Thyroid gland (tissue), 4 donors: ENCODE data around the gene SHISAL1. TPM values are rescaled to one million over a fixed set of nuclear protein-coding genes. Genes with fewer than 3 reads are reported as not detected.

Source experiments
- DNase-seq, 2 donors: peaks; one replicate each; pipeline ENCODE4 v3.0.0-alpha.2; 2019
- H3K27ac ChIP-seq, 3 donors: fragments of 200-600 bp; sonication (generic); 1 replicate in 2 of 3; 2 replicates in 1 of 3; pipeline ENCODE4 v1.5.1; 2016 to 2019; ENCODE audit warnings: mild to moderate bottlenecking in 1 of 3, moderate library complexity in 1 of 3
- H3K27me3 ChIP-seq: fragments of 200-600 bp; sonication (generic); one replicate; pipeline ENCODE4 v1.5.1; 2019
- H3K36me3 ChIP-seq, 2 donors: fragments of 200-600 bp; sonication (generic); one replicate each; pipeline ENCODE4 v1.5.1; 2016 to 2019
- H3K4me1 ChIP-seq, 2 donors: fragments of 200-600 bp; sonication (generic); one replicate each; pipeline ENCODE4 v1.5.1; 2017 to 2019
- H3K4me3 ChIP-seq, 3 donors: fragments of 200-600 bp; sonication (generic); replicated peaks in 1 of 3; 1 replicate in 2 of 3; 2 replicates in 1 of 3; pipeline ENCODE4 v1.5.1; 2016; ENCODE audit warnings: mild to moderate bottlenecking in 1 of 3
- H3K9me3 ChIP-seq: fragments of 200-600 bp; sonication (generic); one replicate; pipeline ENCODE4 v1.5.1; 2017
- CTCF ChIP-seq, 6 experiments: fragments of 200-600 bp in 3 of 6; fragments of 450-650 bp in 3 of 6; sonication (generic) in 3 of 6; IDR thresholded peaks; one replicate each; pipeline ENCODE4 v1.5.1; 2016 to 2019; ENCODE audit warnings: antibody characterized with exemption in 6 of 6, mild to moderate bottlenecking in 2 of 6, inconsistent platforms in 1 of 6, moderate library complexity in 1 of 6
- POLR2A ChIP-seq, 2 donors: fragments of 450-650 bp; IDR thresholded peaks; one replicate each; pipeline ENCODE4 v1.6.1; 2017; ENCODE audit warnings: antibody characterized with exemption in 2 of 2, mild to moderate bottlenecking in 2 of 2, moderate library complexity in 1 of 2
- WGBS, 2 donors: methylation state at CpG; one replicate each; pipeline ENCODE4 v1.1.5; 2017; 5-methylcytosine and 5-hydroxymethylcytosine counted together
- intact Hi-C: fragments of 100-400 bp; cut with DNase I; formaldehyde crosslinking; loops from one replicate; pipeline ENCODE4 v1.15.1; 2023
- total RNA-seq, 4 donors: library from RNA; depleted of rRNA; stranded (reverse); fragments of >200 nt; gene quantifications; one replicate each; pipeline ENCODE4 v1.2.3, GENCODE V29; 2016

SHISAL1 gene
- total RNA-seq, 4 donors from 2014 or later, result 0.22 to 1.9 (median 1.0) TPM

- TF ChIP-seq CTCF (IDR thresholded peaks at IDR 0.05) (no peak), POLR2A (IDR thresholded peaks at IDR 0.05) (no peak)
- no peak for DNase-seq
- H3K27ac ChIP-seq, result no peak overlapping the region
- WGBS, 2 donors, result 85 to 86% methylated on average over 16 to 17 of the region's 17 CpGs
- H3K36me3 ChIP-seq, result no peaks in the 10 kb centered on the region
- H3K4me1 ChIP-seq, result peaks cover 0 to 46% of the 10 kb centered on the region in 2 donors
- H3K4me3 ChIP-seq, result no peak overlapping the region
- H3K27me3 ChIP-seq, result no peaks in the 10 kb centered on the region
- intact Hi-C loops, result no loop called here
- no peaks in the 10 kb centered on the region for H3K9me3 ChIP-seq
Measured at GRCh38 chr22:44358709-44359440, 46.1 kb upstream of the SHISAL1 start.

- peak; percentile 20 to 36 for DNase-seq
- intact Hi-C loops, result no loop called here
- Histone ChIP-seq H3K27ac (peak overlapping the region in 1 of 3 donors; percentile 11), H3K9me3 (no peaks in the 10 kb centered on the region), H3K4me3 (no peak overlapping the region), H3K27me3 (no peaks in the 10 kb centered on the region), H3K4me1 (peaks cover 0 to 37% of the 10 kb centered on the region in 2 donors), H3K36me3 (no peaks in the 10 kb centered on the region)
- 22 to 32% methylated on average over 16 to 19 of the region's 19 CpGs for WGBS, 2 donors
- no peak for TF ChIP-seq CTCF (IDR thresholded peaks at IDR 0.05)
Measured at GRCh38 chr22:44357966-44358465, 45.3 kb upstream of the SHISAL1 start.

GRCh38 chr22:44357296-44357965, 44.7 kb upstream of the SHISAL1 start:
- H3K36me3 ChIP-seq, result no peaks in the 10 kb centered on the region
- WGBS, 2 donors, result 47 to 83% methylated on average over 10 of the region's 10 CpGs
- peaks cover 0 to 31% of the 10 kb centered on the region in 2 donors for H3K4me1 ChIP-seq
- no peaks in the 10 kb centered on the region for H3K27me3 ChIP-seq
- no peaks in the 10 kb centered on the region for H3K9me3 ChIP-seq
- no peak overlapping the region for H3K4me3 ChIP-seq
- intact Hi-C loops, result no loop called here
- DNase-seq, result no peak
- TF ChIP-seq POLR2A (IDR thresholded peaks at IDR 0.05) (no peak), CTCF (IDR thresholded peaks at IDR 0.05) (no peak)
- H3K27ac ChIP-seq, result no peak overlapping the region

GRCh38 chr22:44355716-44356070, 42.9 kb upstream of the SHISAL1 start:
- Histone ChIP-seq H3K9me3 (no peaks in the 10 kb centered on the region), H3K36me3 (no peaks in the 10 kb centered on the region), H3K4me3 (no peak overlapping the region), H3K4me1 (peaks cover 0 to 23% of the 10 kb centered on the region in 2 donors), H3K27me3 (no peaks in the 10 kb centered on the region), H3K27ac (no peak overlapping the region)
- no peak for DNase-seq
- 84 to 87% methylated on average over 4 of the region's 4 CpGs for WGBS, 2 donors
- TF ChIP-seq POLR2A (IDR thresholded peaks at IDR 0.05), result no peak
- TF ChIP-seq CTCF (IDR thresholded peaks at IDR 0.05), result no peak
- intact Hi-C loops, result no loop called here

- Histone ChIP-seq H3K4me3 (no peak overlapping the region), H3K9me3 (no peaks in the 10 kb centered on the region), H3K27ac (no peak overlapping the region), H3K36me3 (no peaks in the 10 kb centered on the region), H3K27me3 (no peaks in the 10 kb centered on the region), H3K4me1 (peaks cover 0 to 13% of the 10 kb centered on the region in 2 donors)
- TF ChIP-seq POLR2A (IDR thresholded peaks at IDR 0.05), result no peak
- no peak for TF ChIP-seq CTCF (IDR thresholded peaks at IDR 0.05)
- DNase-seq, result no peak
- intact Hi-C loops, result no loop called here
- 85 to 93% methylated on average over 7 of the region's 7 CpGs for WGBS, 2 donors
Measured at GRCh38 chr22:44354288-44354687, 41.5 kb upstream of the SHISAL1 start.
